Upper lobe of right lung (tissue), 1 donor: ENCODE results near the gene ELP1. TPM values are rescaled to one million over a fixed set of nuclear protein-coding genes. Genes with fewer than 3 reads are reported as not detected.
"Not testable (repeated sequence)": the region's sequence is repeated elsewhere in the genome, so short reads cannot be mapped to it uniquely, and the experiment has no call there.

Experiments
- ATAC-seq: fragments of 200-7000 bp; cut with Tn5 transposase; one replicate; pipeline ENCODE4 v1.9.1; 2020; ENCODE audit warnings: mild to moderate bottlenecking, moderate library complexity
- DNase-seq: peaks from one replicate; pipeline ENCODE4 v3.0.0-alpha.2; 2020
- H3K27ac ChIP-seq: fragments of 200-600 bp; one replicate; pipeline ENCODE4 v1.8.0; 2022
- H3K27me3 ChIP-seq: fragments of 200-600 bp; one replicate; pipeline ENCODE4 v1.8.0; 2022; ENCODE audit warnings: mild to moderate bottlenecking
- H3K36me3 ChIP-seq: fragments of 200-600 bp; one replicate; pipeline ENCODE4 v1.8.0; 2022
- H3K4me1 ChIP-seq: fragments of 200-600 bp; one replicate; pipeline ENCODE4 v1.8.0; 2022
- H3K4me3 ChIP-seq: fragments of 200-600 bp; one replicate; pipeline ENCODE4 v1.8.0; 2022; ENCODE audit warnings: mild to moderate bottlenecking
- H3K9me3 ChIP-seq: fragments of 200-600 bp; one replicate; pipeline ENCODE4 v1.8.0; 2022
- intact Hi-C: fragments of 100-400 bp; cut with DNase I; formaldehyde crosslinking; loops from one replicate; pipeline ENCODE4 v1.11.0; 2022
- total RNA-seq: library from RNA; stranded (reverse); fragmentation: NEBNext Ultra II Directional; extraction: Animal tissue kit (Norgen Biotek cat#: 25700); gene quantifications from one replicate; pipeline ENCODE4 v1.2.1, GENCODE V29; 2021
- TF ChIP-seq, protein P1 (sequence below): fragments of 200-600 bp; IDR thresholded peaks from one replicate; pipeline ENCODE4 v1.8.0; 2022; ENCODE audit warnings: antibody characterized with exemption
- donor health status: DM: no; HTN: yes; CAD: no; lungs with severe emphysema.

Gene ELP1
- total RNA-seq, 1 donor from 2014 or later, result 18.3 TPM

DNA sequence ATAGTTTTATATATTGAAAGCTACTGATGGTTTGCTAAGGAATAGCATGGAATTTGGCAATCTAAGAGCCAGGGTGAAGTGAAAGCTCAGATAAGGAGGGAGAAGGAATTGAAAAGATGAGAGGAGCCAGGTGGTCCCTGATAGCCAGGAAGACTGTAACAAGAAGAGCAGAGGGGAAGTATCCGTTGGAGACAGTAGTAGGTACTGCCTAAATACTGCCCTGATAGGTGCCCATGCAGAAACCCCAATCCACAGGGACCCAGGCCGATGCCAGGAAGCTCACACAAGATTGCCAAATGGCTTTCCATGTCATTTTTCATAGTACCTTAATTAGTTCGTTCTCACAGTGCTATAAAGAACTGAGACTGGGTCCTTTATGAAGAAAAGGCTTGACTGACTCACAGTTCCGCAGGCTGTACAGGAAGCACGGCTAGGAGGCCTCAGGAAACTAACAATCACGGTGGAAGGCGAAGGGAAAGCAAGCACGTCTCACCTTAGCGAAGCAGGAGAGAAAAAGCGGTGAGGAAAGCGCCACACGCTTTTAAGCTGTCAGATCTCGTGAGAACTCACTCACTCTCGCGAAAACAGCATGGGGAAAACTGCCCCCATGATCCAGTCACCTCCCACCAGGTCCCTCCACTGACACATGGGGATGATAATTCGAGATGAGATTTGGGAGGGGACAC lies 91.2 kb downstream of the ELP1 start:
- no peaks in the 10 kb centered on the region for H3K36me3 ChIP-seq
- DNase-seq (no peak), ATAC-seq (no peak)
- no peaks in the 10 kb centered on the region for H3K9me3 ChIP-seq
- H3K4me1 ChIP-seq, result no peaks in the 10 kb centered on the region
- intact Hi-C loops, result no loop called here
- TF ChIP-seq, protein P1, sequence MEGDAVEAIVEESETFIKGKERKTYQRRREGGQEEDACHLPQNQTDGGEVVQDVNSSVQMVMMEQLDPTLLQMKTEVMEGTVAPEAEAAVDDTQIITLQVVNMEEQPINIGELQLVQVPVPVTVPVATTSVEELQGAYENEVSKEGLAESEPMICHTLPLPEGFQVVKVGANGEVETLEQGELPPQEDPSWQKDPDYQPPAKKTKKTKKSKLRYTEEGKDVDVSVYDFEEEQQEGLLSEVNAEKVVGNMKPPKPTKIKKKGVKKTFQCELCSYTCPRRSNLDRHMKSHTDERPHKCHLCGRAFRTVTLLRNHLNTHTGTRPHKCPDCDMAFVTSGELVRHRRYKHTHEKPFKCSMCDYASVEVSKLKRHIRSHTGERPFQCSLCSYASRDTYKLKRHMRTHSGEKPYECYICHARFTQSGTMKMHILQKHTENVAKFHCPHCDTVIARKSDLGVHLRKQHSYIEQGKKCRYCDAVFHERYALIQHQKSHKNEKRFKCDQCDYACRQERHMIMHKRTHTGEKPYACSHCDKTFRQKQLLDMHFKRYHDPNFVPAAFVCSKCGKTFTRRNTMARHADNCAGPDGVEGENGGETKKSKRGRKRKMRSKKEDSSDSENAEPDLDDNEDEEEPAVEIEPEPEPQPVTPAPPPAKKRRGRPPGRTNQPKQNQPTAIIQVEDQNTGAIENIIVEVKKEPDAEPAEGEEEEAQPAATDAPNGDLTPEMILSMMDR, result no peak
- H3K4me3 ChIP-seq, result no peak overlapping the region
- H3K27me3 ChIP-seq, result no peaks in the 10 kb centered on the region
- H3K27ac ChIP-seq, result no peak overlapping the region

- H3K4me1 ChIP-seq, H3K9me3 ChIP-seq, ATAC-seq, DNase-seq, H3K4me3 ChIP-seq, H3K36me3 ChIP-seq, H3K27ac ChIP-seq, H3K27me3 ChIP-seq, intact Hi-C loops: not testable (repeated sequence)
These were observed 94.4 kb downstream of the ELP1 start for GRCh38 chr9:108839561-108839960.

DNA sequence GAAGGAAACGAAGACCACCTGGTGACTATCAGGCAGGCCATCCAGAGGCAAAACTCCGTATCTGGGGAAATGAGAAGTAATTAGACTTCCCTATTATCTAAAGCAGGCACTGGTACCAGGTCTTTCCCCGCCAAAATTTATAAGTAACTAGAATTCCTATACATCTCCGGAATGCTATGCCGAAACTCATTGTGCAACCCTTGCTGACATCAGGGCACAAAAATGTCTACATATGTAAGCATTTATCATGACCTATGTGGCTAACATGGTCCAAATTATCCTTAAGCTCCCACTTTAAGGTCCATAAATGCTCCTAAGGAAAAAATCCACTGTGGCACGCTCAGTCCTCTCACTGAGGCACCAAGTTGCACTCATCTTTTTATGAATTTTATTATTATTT lies 95.9 kb downstream of the ELP1 start:
- intact Hi-C loops, result no loop called here
- TF ChIP-seq, protein P1, result no peak
- no peak overlapping the region for H3K4me3 ChIP-seq
- no peak for ATAC-seq
- H3K9me3 ChIP-seq, result no peaks in the 10 kb centered on the region
- H3K27ac ChIP-seq, result no peak overlapping the region
- H3K4me1 ChIP-seq, result no peaks in the 10 kb centered on the region
- DNase-seq, result no peak
- no peaks in the 10 kb centered on the region for H3K27me3 ChIP-seq
- no peaks in the 10 kb centered on the region for H3K36me3 ChIP-seq

DNA sequence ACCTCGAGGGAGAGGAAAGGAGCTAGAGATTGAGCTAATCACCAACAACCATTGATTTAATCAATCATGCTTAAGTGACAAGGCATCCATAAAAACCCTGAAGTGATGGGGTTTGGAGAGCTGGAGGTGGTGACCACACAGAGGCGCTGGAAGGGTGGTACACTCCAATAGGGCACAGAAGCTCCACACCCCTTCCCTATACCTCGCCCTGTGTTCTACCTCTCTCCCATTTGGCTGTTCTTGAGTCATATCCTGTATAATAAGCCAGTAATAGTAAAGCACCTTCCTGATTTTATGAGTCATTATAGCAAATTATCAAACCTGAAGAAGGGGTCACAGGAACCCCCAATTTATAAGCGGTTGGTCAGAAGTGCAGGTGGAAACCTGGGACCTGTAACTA lies 96.4 kb downstream of the ELP1 start:
- H3K4me1 ChIP-seq, result no peaks in the 10 kb centered on the region
- intact Hi-C loops, result no loop called here
- TF ChIP-seq, protein P1, result no peak
- H3K27ac ChIP-seq, result no peak overlapping the region
- no peaks in the 10 kb centered on the region for H3K36me3 ChIP-seq
- no peak overlapping the region for H3K4me3 ChIP-seq
- DNase-seq (no peak), ATAC-seq (no peak)
- H3K9me3 ChIP-seq, result no peaks in the 10 kb centered on the region
- no peaks in the 10 kb centered on the region for H3K27me3 ChIP-seq

DNA sequence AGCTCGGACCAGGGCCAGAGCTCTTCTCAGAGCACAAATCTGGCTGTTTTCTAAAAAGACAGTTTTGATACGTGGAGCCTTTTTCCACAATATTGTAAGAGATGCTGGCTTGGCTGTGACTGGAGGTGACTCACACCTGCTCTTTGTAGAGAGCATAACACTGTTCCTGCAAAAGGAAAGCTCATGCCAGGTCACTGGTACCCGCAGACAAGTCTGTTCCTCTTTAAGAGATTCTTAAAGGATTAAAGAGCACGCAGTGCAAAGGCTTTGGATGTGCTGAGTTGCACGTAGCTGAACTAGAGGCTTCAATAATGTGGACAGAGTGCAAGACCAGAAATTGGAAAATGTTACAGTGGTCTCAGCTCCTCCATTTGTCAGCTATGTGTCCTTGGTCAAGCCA lies 97.1 kb downstream of the ELP1 start:
- Histone ChIP-seq H3K27ac (no peak overlapping the region), H3K4me1 (no peaks in the 10 kb centered on the region), H3K4me3 (no peak overlapping the region), H3K27me3 (no peaks in the 10 kb centered on the region), H3K9me3 (no peaks in the 10 kb centered on the region), H3K36me3 (no peaks in the 10 kb centered on the region)
- TF ChIP-seq, protein P1, result no peak
- DNase-seq (no peak), ATAC-seq (no peak)
- intact Hi-C loops, result no loop called here

GRCh38 chr9:108836319-108836718 lies 97.6 kb downstream of the ELP1 start:
- Histone ChIP-seq H3K4me1 (no peaks in the 10 kb centered on the region), H3K36me3 (no peaks in the 10 kb centered on the region), H3K27ac (no peak overlapping the region), H3K9me3 (no peaks in the 10 kb centered on the region), H3K4me3 (no peak overlapping the region), H3K27me3 (no peaks in the 10 kb centered on the region)
- DNase-seq (no peak), ATAC-seq (no peak)
- intact Hi-C loops, result no loop called here
- TF ChIP-seq, protein P1, result no peak
